ENCODE results near the gene MAD2L1BP.
A peak's percentile ranks its signal among the peaks of the same experiment; 100 is the strongest.

MAD2L1BP gene

DNA sequence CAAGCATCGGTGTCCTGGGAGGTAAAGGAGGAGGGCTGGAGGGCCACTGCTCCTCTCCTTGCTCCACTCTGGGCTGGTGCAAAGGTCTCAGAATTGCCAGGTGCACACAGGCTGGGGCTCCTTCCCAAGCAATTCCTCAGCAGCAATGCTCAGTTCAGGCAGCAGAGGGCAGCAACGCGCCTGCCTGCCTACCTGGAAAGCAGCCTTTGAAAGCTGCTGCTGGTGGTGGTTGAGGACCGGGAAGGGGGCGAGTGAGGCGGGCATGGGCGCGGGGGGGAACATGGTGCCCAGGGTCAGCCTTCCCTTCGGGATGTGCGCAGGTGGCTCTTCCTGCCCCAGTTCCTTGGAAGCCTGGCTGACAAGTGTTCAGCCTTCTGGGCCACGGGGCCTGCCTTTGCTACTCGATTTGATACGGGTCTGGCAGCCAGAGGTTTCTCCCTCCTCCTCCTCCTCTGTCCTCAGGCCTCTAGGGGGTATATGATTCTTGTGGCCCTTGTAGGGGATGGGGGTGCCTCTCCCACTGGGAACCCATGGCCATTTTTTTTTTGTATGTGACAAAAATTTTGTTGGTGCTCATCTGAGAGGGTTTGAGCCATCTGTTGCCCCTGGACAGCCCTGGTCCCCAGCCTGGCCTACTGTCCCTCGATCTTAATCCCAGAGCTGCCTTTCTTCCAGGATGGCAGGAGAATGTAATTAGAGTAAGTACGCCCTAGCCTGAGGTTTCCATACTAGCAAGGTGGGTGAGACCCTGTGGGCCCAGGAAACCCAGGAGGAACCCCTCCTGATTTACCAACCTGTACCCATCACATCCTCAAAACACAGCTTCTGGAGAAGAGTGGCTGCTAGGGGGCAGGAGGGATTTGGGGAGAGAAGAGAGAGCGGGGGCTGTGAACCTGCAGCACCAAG is 31.9 kb downstream of the MAD2L1BP start:
- peak; percentile 80 for DNase-seq

DNA sequence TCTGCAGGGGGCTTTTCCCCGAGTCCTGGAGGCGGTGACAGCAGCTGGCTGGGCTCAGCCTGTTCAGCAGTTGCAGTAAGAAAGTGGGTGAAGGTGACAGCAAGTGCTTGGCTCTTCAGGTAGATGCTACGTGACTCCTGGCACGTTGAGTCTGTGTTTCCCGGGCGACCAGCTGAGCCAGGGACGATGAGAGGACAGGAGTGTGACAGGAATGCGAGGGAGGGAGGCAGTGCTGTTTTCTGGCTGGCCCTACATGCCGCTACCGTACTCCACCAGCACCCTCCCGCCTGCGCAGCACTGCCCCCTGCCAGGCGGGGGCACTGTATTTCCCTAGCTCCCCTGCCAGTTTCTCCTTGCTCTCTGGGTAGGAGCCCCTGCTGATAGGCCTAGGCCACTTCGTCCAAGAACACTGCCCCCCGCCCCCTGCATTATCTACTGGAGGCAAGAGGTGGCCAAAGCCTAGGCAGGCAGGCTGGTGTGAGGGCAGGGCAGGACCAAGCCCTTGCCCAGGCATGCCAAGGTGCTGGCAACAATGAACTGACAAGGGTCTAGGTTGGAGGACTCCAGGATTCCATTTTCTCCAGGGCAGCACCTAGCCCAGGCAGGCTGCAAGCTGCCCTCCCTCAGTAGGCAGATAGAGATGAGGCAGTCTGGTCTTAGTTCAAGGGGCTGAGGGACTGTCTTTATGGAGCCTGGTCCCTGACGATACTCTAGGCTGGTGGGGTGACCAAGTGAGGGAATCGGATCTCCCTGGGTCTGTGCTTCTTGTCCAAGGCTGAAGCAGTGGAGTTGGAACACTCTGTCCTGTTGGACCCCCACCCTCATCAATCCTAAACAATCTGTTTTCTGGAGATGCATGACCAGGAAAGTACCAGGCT is 32.8 kb downstream of the MAD2L1BP start:
- peak; percentile 95 for DNase-seq

DNA sequence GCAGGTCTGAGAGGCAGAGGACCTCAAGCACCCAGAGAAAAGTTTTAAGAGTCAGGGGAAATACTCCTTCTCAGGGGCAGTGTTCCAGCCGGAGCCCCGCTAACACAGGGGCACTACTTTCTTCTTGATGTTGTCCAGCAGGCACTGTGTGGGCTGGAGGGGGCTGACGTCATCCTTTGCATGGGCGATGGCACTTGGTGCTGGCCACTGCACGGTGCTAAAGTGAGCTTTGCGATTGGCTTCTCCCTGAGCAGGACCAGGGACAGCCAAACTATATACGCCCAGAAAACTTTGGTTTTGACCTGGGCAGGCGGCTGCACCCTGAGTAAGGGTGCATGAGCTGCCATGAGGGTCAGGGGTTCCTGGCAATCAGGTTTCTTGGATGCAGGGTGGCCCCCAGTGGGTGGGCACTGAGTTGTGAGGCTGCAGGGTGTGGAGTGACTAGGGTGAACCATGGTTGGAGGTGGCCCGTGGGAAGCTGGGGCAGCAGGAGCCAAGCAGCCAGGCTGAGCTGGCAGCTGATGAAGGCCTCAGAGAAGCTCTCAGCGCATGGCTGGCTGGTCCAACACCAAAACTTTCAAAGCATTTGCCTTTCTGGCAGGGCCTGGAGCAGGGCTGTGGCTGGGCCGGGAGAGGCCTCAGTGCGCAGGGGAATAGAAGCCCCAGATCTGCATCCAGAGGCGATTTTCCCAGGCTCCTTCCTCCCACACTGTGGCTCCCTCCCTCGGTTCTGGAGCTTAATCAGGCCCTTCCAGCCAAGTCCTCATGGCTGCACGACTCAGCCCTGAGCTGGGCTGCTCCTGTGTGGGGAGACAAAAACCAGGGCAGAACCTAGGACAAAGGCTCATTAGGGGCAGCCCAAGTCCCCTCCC is 33.6 kb downstream of the MAD2L1BP start:
- peak; percentile 56 for DNase-seq

DNA sequence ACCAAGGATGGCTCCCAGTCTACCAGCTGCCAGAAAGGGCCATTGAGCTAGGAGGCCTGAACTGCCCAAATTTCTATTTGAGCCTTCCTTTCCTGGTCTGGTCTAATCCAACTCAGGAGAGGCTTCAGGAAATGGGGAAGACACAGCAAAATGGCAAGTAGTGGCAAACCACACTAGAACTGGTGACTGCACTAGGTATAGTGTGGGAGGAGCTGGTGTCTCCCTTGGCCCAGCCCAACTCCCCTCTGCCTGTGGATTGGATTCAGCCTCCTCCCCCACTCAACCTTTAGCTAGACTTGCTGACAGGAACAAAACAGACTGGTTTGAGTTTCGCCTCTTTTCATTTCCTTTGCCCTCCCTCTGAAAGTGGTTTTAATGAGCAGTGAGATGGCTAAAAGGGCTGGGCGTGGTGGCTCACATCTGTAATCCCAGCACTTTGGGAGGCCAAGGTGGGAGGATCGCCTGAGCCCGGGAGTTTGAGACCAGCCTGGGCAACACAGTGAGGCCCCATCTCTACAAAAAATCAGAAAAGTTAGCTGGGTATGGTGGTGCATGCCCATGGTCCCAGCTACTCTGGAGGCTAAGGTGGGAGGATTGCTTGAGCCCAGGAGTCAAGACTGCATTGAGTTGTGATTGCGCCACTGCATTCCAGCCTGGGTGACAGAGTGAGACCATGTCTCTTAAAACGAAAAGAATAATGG is 34.4 kb downstream of the MAD2L1BP start:
- peak; percentile 5 for DNase-seq

- no peak for DNase-seq
Observed at GRCh38 chr6:43670623-43670986, 35.0 kb downstream of the MAD2L1BP start.

GRCh38 chr6:43671011-43671800 is 35.6 kb downstream of the MAD2L1BP start:
- no peak for DNase-seq

DNA sequence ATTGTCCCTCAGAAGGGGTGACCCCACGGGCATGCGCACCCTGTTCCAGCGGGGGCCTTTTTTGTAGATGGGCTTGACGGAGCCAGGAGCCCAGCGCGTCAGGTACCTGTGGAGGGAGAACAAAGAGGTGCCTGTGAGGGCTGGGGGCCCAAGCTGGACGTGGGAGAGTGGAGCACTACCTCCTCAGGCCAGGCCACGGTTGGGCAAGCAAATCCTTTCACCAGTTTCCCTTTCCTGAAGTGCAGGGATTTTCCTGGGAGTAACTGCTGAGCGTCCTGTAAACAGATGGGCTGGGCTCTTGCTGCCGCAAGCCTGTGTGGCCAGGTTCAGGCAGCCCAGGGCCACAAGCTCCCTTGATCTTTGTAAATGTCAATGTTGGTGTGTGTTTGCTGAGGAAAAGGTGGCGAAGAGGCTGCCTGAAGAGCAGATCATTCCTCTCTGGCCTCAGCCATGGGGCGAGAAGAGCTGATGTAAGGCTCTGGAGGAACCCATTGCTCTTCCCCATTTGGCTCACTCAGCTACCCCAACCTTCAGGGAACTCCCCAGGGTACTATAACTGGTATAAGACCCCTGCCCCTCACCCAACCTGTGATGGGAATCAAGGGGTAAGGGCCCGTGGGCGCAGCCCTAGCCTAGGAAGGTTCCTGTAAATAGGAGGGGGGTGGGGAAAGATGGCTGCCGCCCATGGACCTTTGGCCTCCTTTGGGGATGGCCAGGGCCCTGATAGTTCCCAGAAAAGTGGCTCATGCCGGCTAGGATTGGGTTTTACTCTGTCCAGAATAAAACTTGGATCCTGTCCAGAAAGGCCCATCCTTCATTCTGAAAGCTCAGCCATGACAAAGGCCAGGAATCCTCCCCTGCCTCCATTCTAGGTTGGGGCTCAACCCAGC is 36.4 kb downstream of the MAD2L1BP start:
- no peak for DNase-seq

- DNase-seq: no peak
Observed at GRCh38 chr6:43673444-43674084, 37.9 kb downstream of the MAD2L1BP start.

DNA sequence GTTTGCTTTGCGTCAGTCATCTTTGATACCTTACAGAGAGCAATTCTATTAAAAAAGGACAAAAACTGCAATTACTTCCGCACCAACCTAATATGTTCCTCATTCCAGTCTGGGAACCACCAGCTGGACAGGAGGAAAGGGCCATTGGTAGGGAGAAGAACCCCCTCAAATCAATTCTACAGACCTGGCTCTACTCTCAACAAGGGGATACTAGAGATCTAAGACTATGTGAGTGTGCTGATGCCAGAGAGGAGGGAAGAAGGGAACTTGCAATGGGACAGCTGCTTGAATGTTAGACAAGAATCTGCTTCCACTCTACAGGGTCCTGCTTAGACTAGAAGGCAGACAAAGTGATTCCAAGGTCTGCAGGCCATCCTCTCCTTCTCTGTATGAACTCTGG is 38.7 kb downstream of the MAD2L1BP start:
- no peak for DNase-seq

- no peak for DNase-seq
Observed at GRCh38 chr6:43674921-43675320, 39.3 kb downstream of the MAD2L1BP start.

DNA sequence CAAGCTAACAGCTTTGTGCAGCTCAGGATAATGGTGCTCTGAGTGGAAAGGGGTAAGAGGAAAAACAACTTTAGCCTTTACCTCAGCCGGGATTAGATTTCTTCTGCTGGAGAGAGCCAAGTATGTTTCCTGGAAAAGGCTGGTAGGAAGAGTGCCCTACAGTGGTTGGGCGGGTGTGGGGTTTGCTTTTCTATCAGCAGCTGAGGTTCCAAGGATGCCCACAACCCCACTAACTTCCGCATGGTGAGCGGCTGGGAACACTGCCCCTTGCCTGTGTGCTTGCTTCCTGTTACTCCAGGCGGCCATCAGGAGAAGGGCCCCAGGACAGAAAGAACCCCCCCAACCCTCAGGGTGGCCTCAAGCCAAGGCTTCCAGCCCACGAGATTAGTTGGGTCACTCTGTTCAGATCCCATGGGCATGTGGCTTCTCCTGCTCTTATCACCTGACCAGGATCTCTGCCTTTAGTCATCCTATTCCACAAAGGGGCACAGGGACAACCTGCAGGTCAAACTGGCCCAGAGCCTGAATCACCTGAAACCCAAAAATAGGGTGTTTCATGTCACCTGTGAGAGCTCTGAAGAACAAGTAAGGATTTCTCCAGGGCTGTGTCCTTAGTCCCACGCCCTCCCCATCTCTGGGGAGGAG is 41.4 kb downstream of the MAD2L1BP start:
- no peak for DNase-seq

DNA sequence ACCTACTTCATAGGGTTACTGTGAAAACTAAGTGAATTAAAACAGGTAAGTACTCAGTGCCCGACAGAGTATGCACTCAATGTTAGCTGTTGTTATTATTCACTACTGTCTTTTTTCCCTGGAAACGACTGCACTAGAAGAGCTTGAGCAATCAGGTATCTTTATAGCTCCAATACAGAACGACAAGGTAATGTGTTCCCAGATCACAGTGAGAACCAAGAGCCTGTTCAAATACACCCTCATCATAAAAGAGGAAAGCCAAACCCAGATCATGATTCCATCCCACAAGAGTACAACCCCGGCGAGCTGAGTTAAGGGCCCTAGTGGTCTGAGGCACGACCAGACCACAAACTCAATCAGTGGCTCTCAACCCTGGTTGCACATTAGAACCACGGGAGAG is 42.1 kb downstream of the MAD2L1BP start:
- no peak for DNase-seq

DNA sequence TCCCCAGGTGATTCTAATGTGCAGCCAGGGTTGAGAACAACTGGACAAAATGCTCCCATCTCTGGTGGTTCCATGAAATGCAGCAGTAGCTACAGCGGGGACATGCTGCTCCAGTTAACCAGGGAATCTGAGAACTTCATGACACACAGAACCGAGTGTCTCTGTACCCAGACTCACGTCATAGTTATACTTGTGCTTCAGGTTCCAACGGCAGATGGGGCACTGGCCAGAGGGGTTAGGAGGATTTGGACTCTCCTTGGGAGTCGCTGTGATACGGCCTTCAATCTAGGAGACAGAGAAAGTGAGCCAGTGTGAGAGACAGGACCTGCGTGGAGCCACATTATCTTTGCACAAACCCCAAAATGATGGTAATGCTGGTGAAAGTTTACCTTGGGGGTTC is 42.7 kb downstream of the MAD2L1BP start:
- no peak for DNase-seq

DNA sequence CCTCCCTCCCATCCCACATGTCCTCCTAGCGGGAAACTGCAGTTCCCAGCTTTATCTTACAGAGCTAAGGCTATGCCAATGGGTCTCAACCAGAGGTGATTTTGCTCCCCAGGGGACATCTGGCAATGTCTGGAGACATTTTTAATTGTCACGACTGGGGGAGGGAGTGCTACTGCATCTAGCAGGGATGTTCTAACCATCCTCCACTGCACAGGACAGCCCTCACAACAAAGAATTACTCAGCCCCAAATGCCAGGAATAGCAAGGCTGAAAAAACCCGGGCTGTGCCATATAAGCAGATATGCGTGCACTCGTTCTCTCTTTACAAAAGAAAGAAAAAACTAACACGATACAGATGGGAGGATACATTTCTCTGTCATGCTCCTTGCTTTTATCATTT is 43.4 kb downstream of the MAD2L1BP start:
- DNase-seq: no peak

GRCh38 chr6:43680308-43681200 is 44.9 kb downstream of the MAD2L1BP start:
- no peak for DNase-seq

GRCh38 chr6:43681303-43681702 is 45.7 kb downstream of the MAD2L1BP start:
- DNase-seq: no peak

DNA sequence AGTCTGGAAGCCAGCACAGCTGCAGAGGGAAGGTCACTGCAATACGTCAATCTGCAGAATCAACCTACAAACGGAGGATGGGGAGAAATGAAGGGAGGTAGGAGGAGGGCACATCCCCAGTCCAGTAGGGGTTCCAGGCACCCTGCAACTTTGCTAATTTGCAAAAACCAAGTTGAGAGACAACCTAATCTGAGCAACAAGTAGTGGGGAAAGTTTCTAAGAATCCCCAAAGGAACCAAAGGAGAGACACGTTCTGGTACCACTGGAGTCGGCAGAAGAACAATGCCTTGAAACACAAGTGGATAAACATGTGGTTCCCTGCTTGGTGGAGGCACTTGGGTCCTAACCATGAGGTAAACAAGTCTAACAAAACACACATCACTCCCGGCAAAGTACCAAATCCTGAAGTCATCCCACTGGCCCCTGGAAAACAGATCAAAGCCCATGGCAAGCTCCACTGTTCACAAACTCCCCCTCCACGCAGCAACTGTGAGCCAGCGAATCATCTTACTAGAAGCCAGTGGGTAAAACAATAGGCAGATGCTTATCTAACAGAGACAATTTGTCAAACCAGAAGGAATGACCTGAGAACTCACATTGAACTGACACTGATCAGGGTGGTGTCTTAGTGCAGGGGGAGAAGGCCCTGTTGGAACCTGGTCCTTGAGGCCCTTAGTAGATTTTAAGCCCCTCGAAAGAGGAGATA is 47.2 kb downstream of the MAD2L1BP start:
- DNase-seq: no peak
